ENCODE measurements around the gene VWA5B1. TPM values are rescaled to one million over a fixed set of nuclear protein-coding genes. Genes with fewer than 3 reads are reported as not detected.

Gene VWA5B1
- total and polyA plus RNA-seq, 2 experiments from 2014 or later: 0.16 to 1.0 TPM

GRCh38 chr1:20390589-20391331, 100.1 kb downstream of the VWA5B1 start (continued):
- TF ChIP-seq REST (IDR thresholded peaks at IDR 0.05; ENCODE audit: unreplicated experiment) (no peak), NANOG (IDR thresholded peaks at IDR 0.05; ENCODE audit: borderline replicate concordance) (no peak), CREB1 (CRISPR knock-in tag; IDR thresholded peaks at IDR 0.05; ENCODE audit: low read depth) (no peak), EZH2phosphoT487 (IDR thresholded peaks at IDR 0.05; ENCODE audit: unreplicated experiment) (no peak), EZH2 (IDR thresholded peaks at IDR 0.05; ENCODE audit: low read depth, unreplicated experiment) (no peak), ZNF114 (CRISPR knock-in tag; IDR thresholded peaks at IDR 0.05) (no peak), JUNB (IDR thresholded peaks at IDR 0.05; ENCODE audit: unreplicated experiment) (no peak), STAT1 (IDR thresholded peaks at IDR 0.05; ENCODE audit: unreplicated experiment) (no peak)

GRCh38 chr1:20395255-20395654, 104.6 kb downstream of the VWA5B1 start:
- Histone ChIP-seq H3K36me3 (ENCODE audit: insufficient read depth) (no peaks in the 10 kb centered on the region), H3K4me2 (no peak overlapping the region), H3K4me3 (no peak overlapping the region), H2AFZ (no peak overlapping the region), H3F3A (replicated peaks; ENCODE audit: low read depth) (no peaks in the 10 kb centered on the region), H3K9me2 (ENCODE audit: insufficient read depth) (no peaks in the 10 kb centered on the region; the same call in 1 of the 2 replicates), H3K27ac (ENCODE audit: low read depth) (no peak overlapping the region), H3K79me2 (replicated peaks; ENCODE audit: insufficient read depth) (no peaks in the 10 kb centered on the region), H3K4me1 (ENCODE audit: insufficient read depth) (no peaks in the 10 kb centered on the region), H3K27me3 (ENCODE audit: insufficient read depth) (peaks cover 25% of the 10 kb centered on the region), H4K20me1 (replicated peaks; ENCODE audit: insufficient read depth) (no peaks in the 10 kb centered on the region)
- H3K9me3 Mint-ChIP-seq: peaks cover 3% of the 10 kb centered on the region; the same call in 2 of the 3 replicates
- no peak overlapping the region for H3K27ac Mint-ChIP-seq
- no peak for ATAC-seq
- peaks cover 24% of the 10 kb centered on the region for H3K27me3 Mint-ChIP-seq (ENCODE audit: insufficient read depth, low read depth, poor library complexity)
- peaks cover 5% of the 10 kb centered on the region for H3K4me1 Mint-ChIP-seq
- H3K36me3 Mint-ChIP-seq (ENCODE audit: low read depth): no peaks in the 10 kb centered on the region
- DNase-seq (ENCODE audit: low spot score): no peak
- H3K4me3 Mint-ChIP-seq: no peak overlapping the region
- TF ChIP-seq STAT1 (IDR thresholded peaks at IDR 0.05; ENCODE audit: unreplicated experiment): no peak
- no peak for TF ChIP-seq CREB1 (CRISPR knock-in tag; IDR thresholded peaks at IDR 0.05; ENCODE audit: low read depth)
- TF ChIP-seq ETS1 (IDR thresholded peaks at IDR 0.05): no peak
- no peak for TF ChIP-seq NANOG (IDR thresholded peaks at IDR 0.05; ENCODE audit: borderline replicate concordance)
- TF ChIP-seq POLR2AphosphoS5 (IDR thresholded peaks at IDR 0.05; ENCODE audit: low read depth): no peak
- no peak for TF ChIP-seq EZH2phosphoT487 (IDR thresholded peaks at IDR 0.05; ENCODE audit: unreplicated experiment)
- TF ChIP-seq REST (IDR thresholded peaks at IDR 0.05; ENCODE audit: unreplicated experiment): no peak

Measured in GM23338 (cell line).